Activated T-helper 1 cell treated with Interleukin-2 at 50 U/mL for 16 hours (primary cell): ENCODE measurements around the gene FCMR.
"Not testable (repeated sequence)": the region's sequence is repeated elsewhere in the genome, so short reads cannot be mapped to it uniquely, and the experiment has no call there.

ENCODE experiments used
- DNase-seq: peaks from one replicate; pipeline ENCODE4 v3.0.0-alpha.2; 2020; ENCODE audit warnings: low read depth

Gene FCMR

GRCh38 chr1:206949641-206950040 lies 27.9 kb upstream of the FCMR start:
- no peak for DNase-seq

GRCh38 chr1:206949208-206949607 lies 27.5 kb upstream of the FCMR start:
- DNase-seq: no peak

- no peak for DNase-seq
Observed at GRCh38 chr1:206947255-206947654, 25.5 kb upstream of the FCMR start.

GRCh38 chr1:206946261-206946660 lies 24.5 kb upstream of the FCMR start, which contains the start of gene PIGR:
Gene PIGR, minus strand, starts transcription at chr1:206946466. Its CDS starts 5,935 bp downstream, at chr1:206940531.
- DNase-seq: no peak

GRCh38 chr1:206945779-206946178 lies 24.0 kb upstream of the FCMR start:
- DNase-seq: no peak

GRCh38 chr1:206944703-206945102 lies 23.0 kb upstream of the FCMR start:
- DNase-seq: no peak

GRCh38 chr1:206941766-206942418 lies 20.2 kb upstream of the FCMR start:
- DNase-seq: no peak

- DNase-seq: no peak
Observed at GRCh38 chr1:206940588-206940936, 18.8 kb upstream of the FCMR start.

GRCh38 chr1:206939841-206940587 lies 18.3 kb upstream of the FCMR start:
- no peak for DNase-seq

GRCh38 chr1:206939131-206939530 lies 17.4 kb upstream of the FCMR start:
- no peak for DNase-seq

- no peak for DNase-seq
Observed at GRCh38 chr1:206937425-206937824, 15.7 kb upstream of the FCMR start.

GRCh38 chr1:206935491-206936067 lies 13.8 kb upstream of the FCMR start:
- no peak for DNase-seq

GRCh38 chr1:206933333-206933945 lies 11.7 kb upstream of the FCMR start:
- peak; percentile 54 for DNase-seq

- DNase-seq: no peak
Observed at GRCh38 chr1:206932177-206932576, 10.4 kb upstream of the FCMR start.

- no peak for DNase-seq
Observed at GRCh38 chr1:206931709-206932108, 10.0 kb upstream of the FCMR start.

- no peak for DNase-seq
Observed at GRCh38 chr1:206930210-206930798, 8.6 kb upstream of the FCMR start.

- no peak for DNase-seq
Observed at GRCh38 chr1:206929524-206929923, 7.8 kb upstream of the FCMR start.

GRCh38 chr1:206926286-206926685 lies 4.5 kb upstream of the FCMR start:
- DNase-seq: no peak

- DNase-seq: peak; percentile 39
Observed at GRCh38 chr1:206925106-206925736, 3.5 kb upstream of the FCMR start.

GRCh38 chr1:206924592-206925105 lies 2.9 kb upstream of the FCMR start:
- no peak for DNase-seq

GRCh38 chr1:206923961-206924557 lies 2.3 kb upstream of the FCMR start:
- DNase-seq: not testable (repeated sequence)
